ENCODE measurements around the gene YIPF3.

The YIPF3 gene

GRCh38 chr6:43464337-43464736 lies 52.4 kb downstream of the YIPF3 start:
- DNase-seq (ENCODE audit: low read depth in 3 of 3) = no peak

DNA sequence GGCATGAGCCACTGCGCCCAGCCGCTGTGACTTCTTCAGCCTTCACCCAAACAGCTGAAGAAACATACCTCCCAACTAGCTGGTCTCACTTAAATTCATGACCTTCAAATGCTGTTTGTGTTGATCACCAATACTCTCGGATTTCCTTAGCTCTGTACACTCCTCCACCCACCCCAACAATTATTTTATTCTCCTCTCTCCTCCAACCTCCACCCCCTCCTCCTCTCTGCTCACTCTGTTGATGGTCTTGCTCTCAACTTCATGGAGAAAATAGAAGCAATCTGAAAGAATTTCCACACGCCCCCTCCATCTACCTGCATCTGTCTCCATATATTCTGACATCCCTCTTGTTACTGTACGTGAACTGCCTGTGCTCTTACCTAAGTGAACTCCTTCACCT lies 54.8 kb downstream of the YIPF3 start:
- DNase-seq (ENCODE audit: low read depth in 3 of 3) = no peak
